IMR-90 (cell line): ENCODE data around the gene TAGAP.

Experiments
- BHLHE40 ChIP-seq: fragments of 150-350 bp; IDR thresholded peaks from 2 replicates; pipeline ENCODE4 v1.6.1; 2016; ENCODE audit warnings: mild to moderate bottlenecking, low read depth, low read length
- CTCF ChIP-seq: conservative IDR thresholded peaks from 2 replicates; pipeline ENCODE4 v1.5.1; 2012; ENCODE audit warnings: mild to moderate bottlenecking, low read depth, low read length, improper control_type of control experiment
- FOS ChIP-seq: fragments of 150-350 bp; IDR thresholded peaks from 2 replicates; pipeline ENCODE4 v1.6.1; 2016; ENCODE audit warnings: low read depth, low read length
- MAFK ChIP-seq: IDR thresholded peaks from 2 replicates; pipeline ENCODE4 v1.6.1; 2012; ENCODE audit warnings: low read depth, low read length, improper control_type of control experiment
- MXI1 ChIP-seq: IDR thresholded peaks from 2 replicates; pipeline ENCODE4 v1.6.1; 2012; ENCODE audit warnings: low read depth, mild to moderate bottlenecking, low read length, moderate library complexity, borderline replicate concordance
- POLR2A ChIP-seq: IDR thresholded peaks from 2 replicates; pipeline ENCODE4 v1.6.1; 2012; ENCODE audit warnings: mild to moderate bottlenecking, low read depth, low read length
- RAD21 ChIP-seq: IDR thresholded peaks from 2 replicates; pipeline ENCODE4 v1.6.1; 2012; ENCODE audit warnings: low read length, improper control_type of control experiment
- RCOR1 ChIP-seq: IDR thresholded peaks from 2 replicates; pipeline ENCODE4 v1.6.1; 2012; ENCODE audit warnings: mild to moderate bottlenecking, low read length, improper control_type of control experiment; ENCODE audit not compliant: insufficient replicate concordance
- RFX5 ChIP-seq: IDR thresholded peaks from 2 replicates; pipeline ENCODE4 v1.8.0; 2012; ENCODE audit warnings: low read depth, mild to moderate bottlenecking, low read length, moderate library complexity
- USF2 ChIP-seq: fragments of 150-350 bp; IDR thresholded peaks from 2 replicates; pipeline ENCODE4 v1.6.1; 2017; ENCODE audit warnings: mild to moderate bottlenecking, antibody characterized with exemption, low read length, low read depth

- TF ChIP-seq POLR2A (no peak), CTCF (no peak), FOS (no peak), MAFK (no peak), USF2 (no peak), RFX5 (no peak), BHLHE40 (no peak), MXI1 (no peak), RCOR1 (no peak), RAD21 (no peak)
These were observed 7.0 kb downstream of the TAGAP start for GRCh38 chr6:159037756-159038290.
